Esophagus (tissue), 2 donors: ENCODE measurements around the gene GFM1. TPM values are rescaled to one million over a fixed set of nuclear protein-coding genes. Genes with fewer than 3 reads are reported as not detected.

Experiments used
- H3K27ac ChIP-seq, 2 donors: one replicate each; pipeline ENCODE4 v1.5.1; 2013; ENCODE audit warnings: low read depth in 2 of 2, mild to moderate bottlenecking in 2 of 2, inconsistent platforms in 1 of 2, low read length in 1 of 2, moderate library complexity in 1 of 2
- H3K27me3 ChIP-seq, 2 donors: one replicate each; pipeline ENCODE4 v1.6.1; 2013; ENCODE audit warnings: low read length in 2 of 2, control low read depth in 1 of 2, mild to moderate bottlenecking in 1 of 2; ENCODE audit not compliant: insufficient read depth in 2 of 2, control insufficient read depth in 1 of 2
- H3K36me3 ChIP-seq, 2 donors: one replicate each; pipeline ENCODE4 v1.6.1; 2013; ENCODE audit warnings: low read length in 1 of 2; ENCODE audit not compliant: control insufficient read depth in 2 of 2, insufficient read depth in 2 of 2
- H3K4me1 ChIP-seq, 2 donors: one replicate each; pipeline ENCODE4 v1.6.1; 2013; ENCODE audit warnings: low read length in 1 of 2; ENCODE audit not compliant: control insufficient read depth in 2 of 2, insufficient read depth in 2 of 2
- H3K4me3 ChIP-seq, 2 donors: one replicate each; pipeline ENCODE4 v1.5.1; 2013; ENCODE audit warnings: low read length in 2 of 2, mild to moderate bottlenecking in 2 of 2, low read depth in 1 of 2, moderate library complexity in 1 of 2
- H3K9me3 ChIP-seq, 2 donors: one replicate each; pipeline ENCODE4 v1.6.1; 2013; ENCODE audit warnings: mild to moderate bottlenecking in 2 of 2, low read depth in 1 of 2, low read length in 1 of 2, moderate library complexity in 1 of 2; ENCODE audit not compliant: control insufficient read depth in 2 of 2, insufficient read depth in 1 of 2
- WGBS, 2 donors: extraction: QIAGEN DNeasy Blood & Tissue Kit; methylation state at CpG; one replicate each; pipeline ENCODE4 v1.1.7; 2013; 5-methylcytosine and 5-hydroxymethylcytosine counted together
- polyA plus RNA-seq, 2 donors: library from polyadenylated mRNA; stranded (reverse); fragments of 200-250 nt; gene quantifications; one replicate each; pipeline ENCODE4 v1.2.3, GENCODE V29; 2013
- donor health status: healthy with polysubstance abuse.
- donor health status: Bipolar disorder and iron deficiency.

Gene GFM1
- polyA plus RNA-seq, 2 donors: 7.5 to 16.9 TPM

GRCh38 chr3:158649791-158650190, 5.5 kb downstream of the GFM1 start:
- no peaks in the 10 kb centered on the region for H3K9me3 ChIP-seq
- H3K27me3 ChIP-seq: no peaks in the 10 kb centered on the region
- no peak overlapping the region for H3K4me3 ChIP-seq
- no peak overlapping the region for H3K27ac ChIP-seq
- peaks cover 2 to 3% of the 10 kb centered on the region in 2 donors for H3K36me3 ChIP-seq
- WGBS, 2 donors: 72 to 73% methylated on average over 4 of the region's 4 CpGs
- no peaks in the 10 kb centered on the region for H3K4me1 ChIP-seq

- WGBS, 2 donors: 95 to 96% methylated on average over 2 of the region's 2 CpGs
- peaks cover 3 to 5% of the 10 kb centered on the region in 2 donors for H3K36me3 ChIP-seq
Measured at GRCh38 chr3:158651192-158651591, 6.9 kb downstream of the GFM1 start.

GRCh38 chr3:158652463-158652862, 8.1 kb downstream of the GFM1 start:
- H3K27me3 ChIP-seq: no peaks in the 10 kb centered on the region
- H3K27ac ChIP-seq: no peak overlapping the region
- H3K36me3 ChIP-seq: peaks cover 3 to 4% of the 10 kb centered on the region in 2 donors
- H3K4me1 ChIP-seq: no peaks in the 10 kb centered on the region
- WGBS, 2 donors: 83 to 84% methylated on average over 3 of the region's 3 CpGs
- no peak overlapping the region for H3K4me3 ChIP-seq
- no peaks in the 10 kb centered on the region for H3K9me3 ChIP-seq

More at GRCh38 chr3:158651192-158651591, 6.9 kb downstream of the GFM1 start:
- no peak overlapping the region for H3K4me3 ChIP-seq
- H3K9me3 ChIP-seq: no peaks in the 10 kb centered on the region
- no peak overlapping the region for H3K27ac ChIP-seq
- no peaks in the 10 kb centered on the region for H3K27me3 ChIP-seq
- no peaks in the 10 kb centered on the region for H3K4me1 ChIP-seq

GRCh38 chr3:158658889-158659288, 14.6 kb downstream of the GFM1 start:
- Histone ChIP-seq H3K9me3 (no peaks in the 10 kb centered on the region), H3K27me3 (no peaks in the 10 kb centered on the region), H3K4me1 (no peaks in the 10 kb centered on the region), H3K4me3 (no peak overlapping the region), H3K27ac (no peak overlapping the region), H3K36me3 (peaks cover 5 to 8% of the 10 kb centered on the region in 2 donors)
- 89 to 92% methylated on average over 7 of the region's 7 CpGs for WGBS, 2 donors

GRCh38 chr3:158659454-158660237, 15.3 kb downstream of the GFM1 start:
- 51 to 54% methylated on average over 7 of the region's 7 CpGs for WGBS, 2 donors
- Histone ChIP-seq H3K36me3 (peaks cover 8 to 10% of the 10 kb centered on the region in 2 donors), H3K4me3 (no peak overlapping the region), H3K27ac (no peak overlapping the region), H3K9me3 (no peaks in the 10 kb centered on the region), H3K4me1 (no peaks in the 10 kb centered on the region), H3K27me3 (no peaks in the 10 kb centered on the region)

GRCh38 chr3:158660711-158661110, 16.4 kb downstream of the GFM1 start:
- H3K4me3 ChIP-seq: no peak overlapping the region
- H3K27ac ChIP-seq: no peak overlapping the region
- no peaks in the 10 kb centered on the region for H3K4me1 ChIP-seq
- 84 to 89% methylated on average over 4 of the region's 4 CpGs for WGBS, 2 donors
- no peaks in the 10 kb centered on the region for H3K9me3 ChIP-seq
- H3K36me3 ChIP-seq: peaks cover 6 to 11% of the 10 kb centered on the region in 2 donors
- H3K27me3 ChIP-seq: no peaks in the 10 kb centered on the region

GRCh38 chr3:158663246-158663645, 18.9 kb downstream of the GFM1 start:
- Histone ChIP-seq H3K27ac (no peak overlapping the region), H3K27me3 (no peaks in the 10 kb centered on the region), H3K9me3 (no peaks in the 10 kb centered on the region), H3K4me3 (no peak overlapping the region), H3K4me1 (no peaks in the 10 kb centered on the region), H3K36me3 (peaks cover 6 to 11% of the 10 kb centered on the region in 2 donors)
- 81 to 93% methylated on average over 1 of the region's 1 CpG for WGBS, 2 donors

- 93 to 96% methylated on average over 1 of the region's 1 CpG for WGBS, 2 donors
- H3K27ac ChIP-seq: no peak overlapping the region
- no peaks in the 10 kb centered on the region for H3K27me3 ChIP-seq
- H3K4me1 ChIP-seq: no peaks in the 10 kb centered on the region
- H3K36me3 ChIP-seq: peaks cover 5 to 11% of the 10 kb centered on the region in 2 donors
- H3K4me3 ChIP-seq: no peak overlapping the region
- H3K9me3 ChIP-seq: no peaks in the 10 kb centered on the region
Measured at GRCh38 chr3:158663832-158664231, 19.5 kb downstream of the GFM1 start.

GRCh38 chr3:158666416-158666815, 22.1 kb downstream of the GFM1 start:
- H3K9me3 ChIP-seq: no peaks in the 10 kb centered on the region
- no peaks in the 10 kb centered on the region for H3K4me1 ChIP-seq
- no peak overlapping the region for H3K27ac ChIP-seq
- H3K36me3 ChIP-seq: peaks cover 5 to 6% of the 10 kb centered on the region in 2 donors
- no peak overlapping the region for H3K4me3 ChIP-seq
- no peaks in the 10 kb centered on the region for H3K27me3 ChIP-seq
- 77 to 81% methylated on average over 3 of the region's 3 CpGs for WGBS, 2 donors

- WGBS, 2 donors: 65 to 70% methylated on average over 2 of the region's 2 CpGs
- Histone ChIP-seq H3K27ac (no peak overlapping the region), H3K27me3 (no peaks in the 10 kb centered on the region)
Measured at GRCh38 chr3:158668506-158668905, 24.2 kb downstream of the GFM1 start.

More at GRCh38 chr3:158668506-158668905, 24.2 kb downstream of the GFM1 start:
- Histone ChIP-seq H3K4me3 (no peak overlapping the region), H3K9me3 (no peaks in the 10 kb centered on the region), H3K4me1 (no peaks in the 10 kb centered on the region), H3K36me3 (peaks cover 5 to 6% of the 10 kb centered on the region in 2 donors)
